HG03135 (cell line): ENCODE measurements around the gene SLC49A4.

Experiments
- ATAC-seq: cut with Tn5 transposase; IDR thresholded peaks from one replicate; pipeline ENCODE4 v1.9.1; 2021; ENCODE audit warnings: mild to moderate bottlenecking, moderate library complexity; ENCODE audit not compliant: unreplicated experiment

The SLC49A4 gene

DNA sequence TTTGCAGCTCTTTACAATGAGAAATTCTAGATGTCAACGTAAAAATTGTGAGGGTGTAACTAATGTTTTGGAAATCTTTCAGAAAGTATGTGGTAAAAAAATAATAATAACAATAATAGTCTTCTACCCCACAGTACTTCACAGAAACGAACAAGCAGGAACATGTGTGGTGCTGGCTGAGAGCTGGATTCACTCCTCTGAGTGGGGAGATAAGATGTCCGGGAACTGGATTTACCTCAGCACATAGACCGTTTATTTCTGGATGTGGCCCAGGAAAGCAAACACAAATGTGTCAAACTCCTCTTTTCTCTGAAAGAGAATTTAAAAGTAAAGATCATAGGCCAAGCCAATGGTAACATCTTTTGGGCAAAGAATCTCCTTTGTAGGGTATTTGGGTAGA is 103.4 kb downstream of the SLC49A4 start:
- ATAC-seq: no peak

DNA sequence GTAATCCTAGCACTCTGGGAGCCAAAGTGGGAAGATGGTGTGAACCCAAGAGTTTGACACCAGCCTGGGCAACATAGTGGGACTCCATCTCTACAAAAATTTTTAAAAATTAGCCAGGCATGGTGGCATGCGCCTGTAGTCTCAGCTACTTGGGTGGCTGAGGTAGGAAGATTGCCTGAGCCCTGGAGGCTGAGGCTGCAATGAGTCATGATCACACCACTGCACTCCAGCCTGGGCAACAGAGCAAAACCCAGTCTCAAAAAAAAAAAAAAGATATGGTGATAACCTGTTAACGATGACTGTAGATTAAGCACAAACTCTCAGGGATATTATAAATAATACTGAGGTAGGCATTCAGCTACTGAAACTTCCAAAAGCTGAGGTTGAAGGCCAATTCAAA is 107.5 kb downstream of the SLC49A4 start:
- ATAC-seq: no peak

- ATAC-seq: no peak
Observed at GRCh38 chr3:122903171-122903570, 108.3 kb downstream of the SLC49A4 start.

DNA sequence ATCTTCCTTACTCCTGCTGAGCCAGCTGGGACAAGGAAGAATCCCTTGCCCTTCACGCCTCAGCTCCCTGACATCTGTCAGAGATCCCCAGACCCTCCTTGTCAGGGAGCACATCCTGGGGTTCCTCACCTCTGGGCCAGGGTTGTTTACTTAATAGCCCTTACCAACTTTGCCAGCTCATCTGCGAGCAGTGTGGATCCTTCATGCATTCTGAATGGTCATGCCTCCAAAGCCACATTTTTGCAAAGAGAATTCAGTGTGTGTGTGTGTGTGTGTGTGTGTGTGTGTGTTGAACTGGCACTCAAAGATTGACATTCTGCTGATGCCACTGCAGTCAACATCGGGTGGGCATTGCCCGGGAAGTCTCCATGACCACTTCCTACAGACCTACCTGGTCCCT is 112.6 kb downstream of the SLC49A4 start:
- no peak for ATAC-seq

- no peak for ATAC-seq
Observed at GRCh38 chr3:122908251-122908650, 113.4 kb downstream of the SLC49A4 start.

- no peak for ATAC-seq
Observed at GRCh38 chr3:122911901-122912300, 117.0 kb downstream of the SLC49A4 start.

- ATAC-seq: no peak
Observed at GRCh38 chr3:122912772-122913538, 118.1 kb downstream of the SLC49A4 start.

DNA sequence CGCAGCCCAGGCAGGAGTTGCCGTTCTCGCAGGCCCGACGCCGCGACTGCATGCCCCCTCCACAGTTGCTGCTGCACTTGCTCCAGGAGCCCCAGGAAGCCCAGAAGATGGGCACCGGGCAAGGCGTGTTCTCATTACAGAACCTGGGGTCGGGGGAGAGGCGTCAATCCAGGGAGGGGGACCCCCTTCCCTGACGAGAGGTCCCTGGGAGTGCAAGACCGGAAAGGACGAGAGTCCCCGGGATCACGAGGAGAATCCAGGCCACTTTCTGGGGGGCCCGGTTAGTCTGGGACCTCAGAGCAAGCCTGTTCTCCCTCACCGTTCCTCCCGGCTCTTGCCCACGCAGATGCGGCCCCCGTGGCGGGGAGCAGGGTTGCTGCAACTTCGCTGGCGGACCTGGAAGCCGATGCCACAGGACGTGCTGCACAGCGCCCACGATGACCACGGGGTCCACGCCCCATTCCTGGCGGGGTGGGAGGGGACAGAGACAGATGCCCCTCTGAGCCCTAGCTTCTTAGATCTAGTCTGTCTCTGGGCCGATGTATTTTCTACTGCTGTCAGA is 118.8 kb downstream of the SLC49A4 start:
- ATAC-seq: no peak

DNA sequence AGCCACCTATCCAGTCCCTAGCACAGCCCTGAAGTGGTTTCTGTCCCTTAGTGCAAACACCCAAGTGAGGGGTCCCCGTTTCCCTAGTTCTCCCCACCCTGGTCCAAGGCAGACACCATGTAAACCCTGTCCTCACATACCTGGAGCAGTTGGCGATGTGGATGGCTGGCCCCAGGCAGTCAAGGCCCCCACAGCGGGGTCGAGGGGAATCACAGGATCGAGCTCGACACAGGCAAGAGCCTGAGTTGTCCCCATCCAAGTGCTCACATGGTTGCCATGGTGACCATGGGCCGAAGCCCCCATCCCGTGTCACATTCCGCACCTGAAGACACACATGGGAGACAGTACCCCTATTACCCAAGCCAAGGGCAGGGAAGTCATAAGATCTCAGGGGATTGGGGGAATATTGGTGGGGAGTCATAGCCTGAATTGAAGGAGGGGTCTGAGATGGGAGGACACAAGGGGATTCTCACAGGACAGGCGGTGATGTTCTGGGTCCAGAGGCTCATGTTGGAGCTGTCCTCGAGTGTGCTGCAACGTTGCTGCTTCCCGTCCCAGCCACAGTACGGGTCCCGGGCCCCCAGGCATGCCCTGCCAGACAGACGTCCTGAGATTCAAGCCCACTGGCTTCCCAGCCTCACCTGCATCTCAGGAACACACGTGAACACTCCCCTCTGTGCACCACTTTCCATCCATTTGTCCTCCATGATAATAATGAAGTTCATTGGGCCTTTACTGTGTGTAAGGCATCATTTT is 120.6 kb downstream of the SLC49A4 start:
- ATAC-seq: no peak

- ATAC-seq: no peak
Observed at GRCh38 chr3:122916084-122916483, 121.2 kb downstream of the SLC49A4 start.

DNA sequence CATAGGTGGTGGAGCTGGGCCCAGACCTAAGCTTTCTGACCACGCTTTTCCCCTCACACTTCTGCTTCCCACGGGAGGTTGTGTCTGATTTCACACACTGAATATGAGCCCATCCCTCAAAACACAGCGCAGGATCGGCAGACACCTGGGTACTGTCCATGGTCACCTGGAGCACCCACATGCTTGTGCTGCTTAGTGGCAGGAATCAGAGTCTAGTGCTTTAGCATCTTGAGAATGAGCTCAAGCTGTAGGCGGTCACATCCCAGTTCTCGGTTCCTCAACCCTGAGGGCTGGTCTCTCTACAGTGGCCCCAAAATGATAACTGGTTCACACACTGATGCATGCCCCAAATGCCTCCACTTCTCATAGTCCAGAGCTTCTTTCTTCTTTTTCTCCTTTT is 121.7 kb downstream of the SLC49A4 start:
- no peak for ATAC-seq

DNA sequence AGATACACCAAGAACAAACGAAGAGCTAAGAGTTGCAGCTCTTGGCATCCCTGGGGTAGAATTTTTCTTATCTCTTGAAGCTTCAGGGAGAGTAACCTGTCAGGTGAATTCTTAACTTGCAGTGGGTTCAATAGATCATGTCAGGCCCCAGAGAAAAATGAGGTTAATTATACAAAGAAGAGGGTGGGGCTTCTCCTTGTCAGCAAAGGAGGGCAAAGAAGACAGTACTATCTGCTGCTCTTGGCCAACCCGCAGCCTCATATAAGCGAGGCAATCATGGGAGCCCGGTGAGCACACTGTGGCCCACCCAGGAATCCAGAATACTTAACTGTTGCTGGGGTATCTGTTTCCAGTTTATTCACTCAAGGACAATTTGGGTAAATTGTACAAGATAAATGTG is 122.5 kb downstream of the SLC49A4 start:
- no peak for ATAC-seq

DNA sequence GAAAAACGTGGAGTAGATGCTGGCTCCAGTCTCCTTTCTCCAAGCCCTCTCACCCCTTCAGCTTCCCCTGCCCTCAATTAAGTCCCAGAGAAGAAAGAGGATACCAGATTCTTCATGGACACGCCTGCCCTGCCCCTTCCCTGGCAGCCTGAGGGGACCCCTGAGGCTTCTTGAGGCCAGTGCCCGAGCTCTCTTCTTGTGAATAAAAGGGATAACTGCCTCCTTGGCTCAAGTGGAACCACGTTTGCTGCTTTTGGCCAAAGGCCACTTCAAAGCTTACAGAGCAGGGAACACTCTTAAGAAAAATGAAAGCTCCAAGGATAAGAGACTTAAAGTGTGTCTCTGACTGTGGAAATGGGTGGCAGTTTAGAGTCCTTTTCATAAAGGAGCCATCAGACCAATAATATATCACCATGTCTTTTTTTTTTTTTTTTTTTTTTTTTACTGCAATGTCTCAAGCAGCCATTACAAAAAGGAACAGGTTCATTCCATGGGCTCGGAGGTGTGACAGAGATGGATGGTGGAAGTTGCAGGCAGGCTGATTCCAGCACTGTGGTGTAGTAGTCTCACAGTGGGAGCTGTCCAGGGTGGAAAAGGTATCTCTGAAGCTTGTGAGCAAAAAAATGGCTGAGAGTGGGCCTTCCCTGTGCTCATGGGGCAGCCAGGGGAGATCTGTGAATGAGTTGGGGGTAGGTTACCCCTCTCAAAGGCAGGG is 123.9 kb downstream of the SLC49A4 start:
- no peak for ATAC-seq

GRCh38 chr3:122919291-122919610 is 124.4 kb downstream of the SLC49A4 start:
- ATAC-seq: no peak

DNA sequence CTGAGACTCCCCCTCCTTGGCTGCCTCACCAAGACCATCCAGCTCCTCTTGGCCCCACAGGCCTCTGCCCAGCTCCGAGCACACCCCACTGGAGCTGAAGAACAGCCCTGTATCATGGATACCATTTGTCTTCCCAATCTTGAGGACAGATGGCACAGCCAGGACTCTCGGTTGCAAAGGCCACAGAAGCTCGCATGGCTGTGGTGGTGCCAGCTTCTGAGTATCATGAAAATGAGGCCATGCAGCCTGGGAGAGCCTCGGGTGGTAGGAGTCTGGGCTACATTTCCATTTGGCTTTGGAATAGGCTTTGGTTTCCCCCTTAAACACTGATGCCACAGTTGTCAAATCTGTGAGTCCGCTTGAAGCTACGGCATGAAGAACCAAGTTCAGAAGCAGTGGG is 126.1 kb downstream of the SLC49A4 start:
- no peak for ATAC-seq

- ATAC-seq: no peak
Observed at GRCh38 chr3:122921791-122922651, 127.2 kb downstream of the SLC49A4 start.

GRCh38 chr3:122923611-122924010 is 128.7 kb downstream of the SLC49A4 start:
- ATAC-seq: no peak

DNA sequence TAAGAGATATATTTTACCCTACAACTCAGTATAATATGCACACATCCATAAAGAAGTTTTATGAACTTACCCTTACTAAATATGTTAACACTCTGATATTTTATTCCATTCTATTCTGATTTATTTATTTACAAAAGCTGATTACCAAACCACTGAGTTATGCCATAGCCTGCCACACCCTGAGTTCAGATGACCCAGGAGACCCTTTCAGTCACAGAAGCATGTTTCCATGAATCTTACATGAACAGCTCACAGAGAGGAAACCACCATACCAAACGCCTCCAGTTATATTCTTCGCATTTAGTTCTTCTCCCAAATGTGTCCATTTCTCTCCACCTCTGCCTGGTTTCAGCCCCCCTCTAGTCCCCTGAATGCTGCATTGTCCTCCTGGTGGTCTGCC is 129.2 kb downstream of the SLC49A4 start:
- ATAC-seq: no peak

GRCh38 chr3:122925756-122926155 is 130.9 kb downstream of the SLC49A4 start:
- ATAC-seq: no peak

DNA sequence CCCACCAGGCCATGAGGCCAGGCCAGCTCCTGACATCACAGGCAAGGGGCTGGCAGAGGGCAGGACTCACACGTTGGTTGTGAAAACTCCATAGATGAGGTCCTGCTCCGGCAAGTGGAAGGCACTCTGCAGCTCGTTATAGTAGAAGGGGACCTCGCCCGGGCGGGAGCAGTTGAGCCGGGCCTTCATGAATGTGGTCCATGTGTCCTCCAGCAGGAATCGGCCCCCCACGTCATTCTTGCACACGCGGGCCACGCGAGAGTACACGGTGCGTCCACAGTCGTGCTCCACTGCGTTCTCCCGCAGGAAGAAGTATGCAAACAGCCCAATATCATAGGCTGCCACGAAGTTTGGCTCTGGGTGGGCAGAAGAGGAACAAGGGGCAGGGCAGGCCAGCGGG is 131.5 kb downstream of the SLC49A4 start:
- no peak for ATAC-seq

DNA sequence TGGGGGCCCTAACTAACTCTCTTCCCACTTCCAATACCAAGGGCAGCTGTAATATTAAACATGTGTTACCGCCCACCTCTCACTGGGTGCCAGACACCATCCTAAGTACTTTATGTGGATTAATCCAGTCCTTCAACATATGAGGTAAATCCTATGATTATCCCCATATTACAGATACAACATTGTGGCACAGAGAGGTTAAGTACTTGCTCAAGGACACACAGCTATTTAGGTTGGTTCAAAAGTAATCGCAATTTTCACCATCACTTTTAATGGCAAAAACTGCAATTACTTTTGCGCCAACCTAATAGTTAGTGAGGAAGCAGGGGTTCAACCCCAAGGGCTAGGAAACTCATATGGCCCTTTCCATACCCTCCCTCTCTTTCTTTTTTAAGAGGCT is 131.9 kb downstream of the SLC49A4 start:
- no peak for ATAC-seq
